HepG2 (cell line): ENCODE data around the gene PFDN1. TPM values are rescaled to one million over a fixed set of nuclear protein-coding genes. Genes with fewer than 3 reads are reported as not detected.

Experiments used
- ATAC-seq: fragments of 200-7000 bp; cut with Tn5 transposase; 3 replicates; pipeline ENCODE4 v1.9.1; 2020; ENCODE audit warnings: mild to moderate bottlenecking, moderate library complexity
- BruUV-seq: library from RNA; stranded (reverse); fragments of 400-500 nt; replicated peaks from 2 replicates; lab custom pipeline; 2021; lab: Mats Ljungman, UMichigan
- CTCF ChIA-PET: fragments of 300-600 bp; formaldehyde crosslinking; extraction: SDS; loops from one replicate; lab custom pipeline; 2021; ENCODE audit warnings: low total read pairs, inconsistent platforms, low intra/inter-chr PET ratio; lab: Yijun Ruan, JAX
- POLR2A ChIA-PET: fragments of 350-600 bp; sonication (Branson Sonifier 250); formaldehyde crosslinking; loops from one replicate; lab custom pipeline; 2020; ENCODE audit warnings: antibody characterized with exemption, inconsistent platforms; lab: Yijun Ruan, JAX
- DNase-seq: peaks from one replicate; pipeline ENCODE4 v3.0.0-alpha.2; 2015; ENCODE audit warnings: low spot score
- FAIRE-seq: peaks from 3 replicates; lab custom pipeline; 2011; peaks lifted over from hg19 to GRCh38; lab: Jason Lieb, UNC
- H2AFZ ChIP-seq: one replicate; pipeline ENCODE4 v1.6.1; 2011; ENCODE audit warnings: low read length, inconsistent platforms
- H3K27ac ChIP-seq: fragments of 300-600 bp; 3 replicates; pipeline ENCODE4 v1.8.0; 2011; ENCODE audit warnings: mixed run types, mild to moderate bottlenecking, mixed read lengths, low read length, inconsistent platforms; ENCODE audit not compliant: insufficient read depth; ENCODE audit errors: extremely low read length
- H3K27me3 ChIP-seq, 2 experiments: fragments of 200-600 bp in 1 of 2; 2 replicates in 1 of 2; 3 replicates in 1 of 2; pipeline versions ENCODE4 v1.6.0 to v1.8.0; 2011; ENCODE audit warnings: low read length in 2 of 2, mild to moderate bottlenecking in 2 of 2, moderate library complexity in 2 of 2, inconsistent platforms in 1 of 2; ENCODE audit not compliant: insufficient read depth in 2 of 2, control insufficient read depth in 1 of 2
- H3K36me3 ChIP-seq, 2 experiments: fragments of 200-600 bp in 1 of 2; replicated peaks in 1 of 2; 2 replicates in 1 of 2; 3 replicates in 1 of 2; pipeline versions ENCODE4 v1.5.1 to v1.8.0; 2011; ENCODE audit warnings: low read length in 2 of 2, inconsistent platforms in 1 of 2; ENCODE audit not compliant: insufficient read depth in 2 of 2, control insufficient read depth in 1 of 2
- H3K4me1 ChIP-seq: 2 replicates; pipeline ENCODE4 v1.5.1; 2012; ENCODE audit warnings: low read length, inconsistent platforms; ENCODE audit not compliant: insufficient read depth
- H3K4me2 ChIP-seq: 2 replicates; pipeline ENCODE4 v1.6.0; 2011; ENCODE audit warnings: low read depth, low read length, inconsistent platforms
- H3K4me3 ChIP-seq, 3 experiments: fragments of 200-600 bp in 1 of 3; sonication (generic), shearing (Covaris generic) in 1 of 3; replicated peaks in 1 of 3; 2 replicates each; pipeline ENCODE4 v1.5.1; 2011 to 2016; ENCODE audit warnings: low read length in 3 of 3, inconsistent platforms in 2 of 3, low read depth in 2 of 3, mild to moderate bottlenecking in 2 of 3, control low read depth in 1 of 3, mixed read lengths in 1 of 3; ENCODE audit not compliant: insufficient read depth in 1 of 3
- H3K79me2 ChIP-seq: one replicate; pipeline ENCODE4 v1.6.1; 2011; ENCODE audit warnings: low read length, inconsistent platforms; ENCODE audit not compliant: insufficient read depth
- H3K9ac ChIP-seq: 2 replicates; pipeline ENCODE4 v1.6.0; 2011; ENCODE audit warnings: mild to moderate bottlenecking, low read depth, low read length, inconsistent platforms; ENCODE audit not compliant: insufficient read depth
- H3K9me3 ChIP-seq: 2 replicates; pipeline ENCODE4 v1.5.1; 2012; ENCODE audit warnings: mild to moderate bottlenecking, low read length
- H4K20me1 ChIP-seq: 2 replicates; pipeline ENCODE4 v1.6.0; 2011; ENCODE audit warnings: inconsistent platforms, mild to moderate bottlenecking, low read length, moderate library complexity; ENCODE audit not compliant: insufficient read depth
- ELF1 ChIP-seq: sonication (generic); formaldehyde crosslinking; IDR thresholded peaks from 2 replicates; pipeline ENCODE4 v1.4.0; 2020; ENCODE audit warnings: missing genetic modification reagents
- HDAC6 ChIP-seq: fragments of 200-600 bp; sonication (generic); IDR thresholded peaks from 2 replicates; pipeline ENCODE4 v1.7.0; 2017; ENCODE audit warnings: mild to moderate bottlenecking, antibody characterized with exemption, low read length, low read depth
- RFX1 ChIP-seq: fragments of 450-650 bp; IDR thresholded peaks from 2 replicates; pipeline ENCODE4 v1.6.1; 2017
- SCMH1 ChIP-seq: sonication (generic); formaldehyde crosslinking; IDR thresholded peaks from 2 replicates; pipeline ENCODE4 v1.9.0; 2021; ENCODE audit warnings: missing genetic modification reagents, mild to moderate bottlenecking, borderline replicate concordance
- SNAPC4 ChIP-seq: sonication (generic); formaldehyde crosslinking; IDR thresholded peaks from 2 replicates; pipeline ENCODE4 v1.4.0; 2020; ENCODE audit warnings: mild to moderate bottlenecking, missing genetic modification reagents
- TMF1 ChIP-seq: sonication (generic); formaldehyde crosslinking; IDR thresholded peaks from 2 replicates; pipeline ENCODE4 v1.8.1; 2022; ENCODE audit warnings: low read depth, missing genetic modification reagents
- ZNF512B ChIP-seq: sonication (generic); formaldehyde crosslinking; IDR thresholded peaks from 2 replicates; pipeline ENCODE4 v1.5.1; 2020; ENCODE audit warnings: missing genetic modification reagents, mild to moderate bottlenecking, borderline replicate concordance
- ZNF552 ChIP-seq: sonication (generic); formaldehyde crosslinking; IDR thresholded peaks from 2 replicates; pipeline ENCODE4 v1.9.0; 2022; ENCODE audit warnings: missing genetic modification reagents, mild to moderate bottlenecking, borderline replicate concordance
- ZNF724P ChIP-seq: sonication (generic); formaldehyde crosslinking; IDR thresholded peaks from 2 replicates; pipeline ENCODE4 v1.8.0; 2022; ENCODE audit warnings: missing genetic modification reagents, borderline replicate concordance
- WGBS: methylation state at CpG from one replicate; pipeline ENCODE4 v1.1.6; 2017; ENCODE audit warnings: low lambda C conversion rate; 5-methylcytosine and 5-hydroxymethylcytosine counted together
- in situ Hi-C: cut with HindIII; loops from 2 replicates; pipeline ENCODE4 v1.10.0; 2017; ENCODE audit warnings: low pct_unique_long_range_greater_than_20kb; ENCODE audit not compliant: extremely low pct_ligation_motif_present
- intact Hi-C: fragments of 100-400 bp; cut with micrococcal nuclease; formaldehyde crosslinking; loops from one replicate; pipeline ENCODE4 v1.10.0; 2022; ENCODE audit not compliant: unreplicated experiment
- polyA plus RNA-seq, 8 experiments: library from polyadenylated mRNA; depleted of rRNA in 3 of 8; stranded (reverse) in 7 of 8; unstranded in 1 of 8; fragments of >200 nt; fragmentation: Illumina TruSeq in 4 of 8; extraction: Trizol in 4 of 8; gene quantifications; 2 replicates each; pipeline versions ENCODE4 v1.2.1 to v1.2.3, GENCODE V29; 2011 to 2016; ENCODE audit warnings: low read depth in 4 of 8, missing spikeins in 1 of 8, mixed read lengths in 1 of 8; ENCODE audit not compliant: insufficient read depth in 1 of 8
- total RNA-seq, 5 experiments: library from RNA; depleted of rRNA; stranded (reverse); fragments of >200 nt; fragmentation: Illumina TruSeq; extraction: Trizol; gene quantifications; 2 replicates each; pipeline ENCODE4 v1.2.3, GENCODE V29; 2016; ENCODE audit warnings: low read depth in 1 of 5
- TF ChIP-seq, protein P1 (sequence below): sonication (generic); formaldehyde crosslinking; IDR thresholded peaks from 2 replicates; pipeline ENCODE4 v1.4.0; 2020; ENCODE audit warnings: missing genetic modification reagents
- TF ChIP-seq, protein P2 (sequence below): sonication (generic); formaldehyde crosslinking; conservative IDR thresholded peaks from 2 replicates; pipeline ENCODE4 v1.8.0; 2022; ENCODE audit warnings: mild to moderate bottlenecking, moderate library complexity, missing genetic modification reagents

The PFDN1 gene
- total and polyA plus RNA-seq, 2 of the 13 experiments (the other 11 are each of a cell fraction or from before 2014, with no cell fraction given): 67.2 to 70.8 TPM

DNA sequence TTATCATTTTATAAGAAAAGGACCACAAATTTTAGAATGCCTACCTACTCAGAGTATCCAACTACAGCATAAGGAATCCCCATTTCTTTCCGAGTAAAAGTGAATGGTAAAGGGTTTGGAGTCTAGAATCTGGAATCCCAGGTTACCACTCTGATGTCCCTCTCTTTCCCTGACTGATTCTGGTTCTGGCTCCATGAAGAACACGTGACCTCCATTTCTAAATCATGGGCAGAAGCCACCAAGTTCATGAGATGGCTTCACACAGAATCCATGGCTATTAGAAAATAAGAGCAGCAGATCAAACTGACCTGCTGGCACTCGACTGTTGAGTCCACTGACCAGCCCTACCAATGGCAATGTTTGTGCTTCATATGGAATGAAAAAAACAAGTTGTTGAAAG lies 40.7 kb downstream of the PFDN1 start:
- Histone ChIP-seq H3K79me2 (peaks cover 50% of the 10 kb centered on the region), H2AFZ (no peak overlapping the region), H3K4me2 (no peak overlapping the region), H3K9ac (no peak overlapping the region), H3K36me3 (peaks cover 7 to 19% of the 10 kb centered on the region in 2 experiments; a peak in 4 of 5 replicates), H3K4me1 (peaks cover 43% of the 10 kb centered on the region), H4K20me1 (peaks cover 2% of the 10 kb centered on the region; the same call in 1 of the 2 replicates), H3K9me3 (no peaks in the 10 kb centered on the region), H3K4me3 (no peak overlapping the region), H3K27ac (no peak overlapping the region), H3K27me3 (no peaks in the 10 kb centered on the region)
- CTCF ChIA-PET: no interaction called here
- FAIRE-seq (no peak), DNase-seq (no peak), ATAC-seq (no peak)
- in situ Hi-C loops: no loop called here
- WGBS: 92% methylated on average over 3 of the region's 3 CpGs
- POLR2A ChIA-PET: interaction anchor here (1.3 to 2.9 kb wide), 5 partner anchors 22 to 96 kb away, joined by 3 to 14 read pairs (median 4); partner anchors contain the start of genes HBEGF and PFDN1
- BruUV-seq: no TSS peak
- intact Hi-C loops: loop anchor here (5.0 kb wide), 2 partner anchors 40 to 85 kb away; partner anchors contain the start of genes HBEGF and PFDN1
- no peak for TF ChIP-seq ZNF724P (CRISPR knock-in tag)
- no peak for TF ChIP-seq ELF1 (CRISPR knock-in tag)
- no peak for TF ChIP-seq ZNF552 (CRISPR knock-in tag)
- no peak for TF ChIP-seq HDAC6
- TF ChIP-seq, protein P1, sequence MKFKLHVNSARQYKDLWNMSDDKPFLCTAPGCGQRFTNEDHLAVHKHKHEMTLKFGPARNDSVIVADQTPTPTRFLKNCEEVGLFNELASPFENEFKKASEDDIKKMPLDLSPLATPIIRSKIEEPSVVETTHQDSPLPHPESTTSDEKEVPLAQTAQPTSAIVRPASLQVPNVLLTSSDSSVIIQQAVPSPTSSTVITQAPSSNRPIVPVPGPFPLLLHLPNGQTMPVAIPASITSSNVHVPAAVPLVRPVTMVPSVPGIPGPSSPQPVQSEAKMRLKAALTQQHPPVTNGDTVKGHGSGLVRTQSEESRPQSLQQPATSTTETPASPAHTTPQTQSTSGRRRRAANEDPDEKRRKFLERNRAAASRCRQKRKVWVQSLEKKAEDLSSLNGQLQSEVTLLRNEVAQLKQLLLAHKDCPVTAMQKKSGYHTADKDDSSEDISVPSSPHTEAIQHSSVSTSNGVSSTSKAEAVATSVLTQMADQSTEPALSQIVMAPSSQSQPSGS: no peak
- TF ChIP-seq SCMH1: no peak
- TF ChIP-seq TMF1 (CRISPR knock-in tag): no peak
- no peak for TF ChIP-seq RFX1
- TF ChIP-seq, protein P2, sequence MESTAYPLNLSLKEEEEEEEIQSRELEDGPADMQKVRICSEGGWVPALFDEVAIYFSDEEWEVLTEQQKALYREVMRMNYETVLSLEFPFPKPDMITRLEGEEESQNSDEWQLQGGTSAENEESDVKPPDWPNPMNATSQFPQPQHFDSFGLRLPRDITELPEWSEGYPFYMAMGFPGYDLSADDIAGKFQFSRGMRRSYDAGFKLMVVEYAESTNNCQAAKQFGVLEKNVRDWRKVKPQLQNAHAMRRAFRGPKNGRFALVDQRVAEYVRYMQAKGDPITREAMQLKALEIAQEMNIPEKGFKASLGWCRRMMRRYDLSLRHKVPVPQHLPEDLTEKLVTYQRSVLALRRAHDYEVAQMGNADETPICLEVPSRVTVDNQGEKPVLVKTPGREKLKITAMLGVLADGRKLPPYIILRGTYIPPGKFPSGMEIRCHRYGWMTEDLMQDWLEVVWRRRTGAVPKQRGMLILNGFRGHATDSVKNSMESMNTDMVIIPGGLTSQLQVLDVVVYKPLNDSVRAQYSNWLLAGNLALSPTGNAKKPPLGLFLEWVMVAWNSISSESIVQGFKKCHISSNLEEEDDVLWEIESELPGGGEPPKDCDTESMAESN: no peak
- TF ChIP-seq ZNF512B (CRISPR knock-in tag): no peak
- no peak for TF ChIP-seq SNAPC4
